ENCODE results near the gene KLK1. TPM values are rescaled to one million over a fixed set of nuclear protein-coding genes. Genes with fewer than 3 reads are reported as not detected.

The KLK1 gene
- total and polyA plus RNA-seq, 10 of the 15 experiments (the other 5 are each of a cell fraction or from before 2014, with no cell fraction given): 3.4 to 27.5 (median 20.2) TPM

GRCh38 chr19:50795664-50796073, 27.9 kb downstream of the KLK1 start:
- H3K36me3 ChIP-seq (ENCODE audit: control insufficient read depth in 2 of 2, insufficient read depth in 2 of 2, low read length in 1 of 2): peaks cover 21 to 33% of the 10 kb centered on the region in 2 experiments; a peak in 3 of 4 replicates
- ChIA-PET RAD21 (ENCODE audit: unreplicated experiment) (interaction anchor here (0.6 to 6.7 kb wide), 2 partner anchors 122 to 126 kb away, joined by 3 to 35 read pairs; no protein-coding TSS in a partner anchor), SMC1A (ENCODE audit: uncharacterized antibody, unreplicated experiment) (interaction anchor here (0.8 to 2.0 kb wide), 3 partner anchors 25 to 126 kb away, joined by 3 to 7 read pairs (median 3); no protein-coding TSS in a partner anchor), POLR2A (interaction anchor here (0.5 to 1.1 kb wide), 3 partner anchors 17 to 122 kb away, joined by 3 to 5 read pairs (median 3); no protein-coding TSS in a partner anchor), CTCF (interaction anchor here (1.2 to 3.4 kb wide), 2 partner anchors 110 to 126 kb away, joined by 5 to 24 read pairs; no protein-coding TSS in a partner anchor)
- intact Hi-C loops (cut with micrococcal nuclease; ENCODE audit: unreplicated experiment) (loop anchor here (2.0 kb wide), 1 partner anchor 127 kb away; no protein-coding TSS in a partner anchor), in situ Hi-C loops (cut with MboI) (no loop called here)
- no peak overlapping the region for H2AFZ ChIP-seq (ENCODE audit: control insufficient read depth, low read depth, low read length)
- H4K20me1 ChIP-seq (ENCODE audit: control insufficient read depth, insufficient read depth): peaks cover 8% of the 10 kb centered on the region
- DNase-seq (ENCODE audit: low read depth, low spot score) (no peak), ATAC-seq (no peak; the same call in 1 of the 3 replicates), FAIRE-seq (peak; percentile 54)
- no peak for TF ChIP-seq STAT1 (conservative IDR thresholded peaks at IDR 0.05)
- 0 out of 2 replicates have a peak, but pooled peaks have one; percentile 16 for TF ChIP-seq MTA3 (IDR thresholded peaks at IDR 0.05; ENCODE audit: borderline replicate concordance, low read length)
- TF ChIP-seq ZBED1 (IDR thresholded peaks at IDR 0.05; ENCODE audit: borderline replicate concordance): peak; percentile 85
- no peak for TF ChIP-seq TCF3 (IDR thresholded peaks at IDR 0.05; ENCODE audit: borderline replicate concordance, insufficient read depth, low read depth, low read length)
- no peak for TF ChIP-seq FOXK2 (IDR thresholded peaks at IDR 0.05)
- no peak for TF ChIP-seq ZBTB11 (CRISPR knock-in tag; IDR thresholded peaks at IDR 0.05)
- TF ChIP-seq DPF2 (IDR thresholded peaks at IDR 0.05): no peak
- TF ChIP-seq BACH1 (IDR thresholded peaks at IDR 0.05; ENCODE audit: borderline replicate concordance): 0 out of 2 replicates have a peak, but pooled peaks have one; percentile 4
- TF ChIP-seq RUNX3 (IDR thresholded peaks at IDR 0.05; ENCODE audit: low read length): no peak
- TF ChIP-seq HDAC2 (IDR thresholded peaks at IDR 0.05): no peak
- no peak for TF ChIP-seq ZNF24 (IDR thresholded peaks at IDR 0.05)
- no peak for TF ChIP-seq ZNF207 (IDR thresholded peaks at IDR 0.05; ENCODE audit: borderline replicate concordance)
- TF ChIP-seq, protein P1, sequence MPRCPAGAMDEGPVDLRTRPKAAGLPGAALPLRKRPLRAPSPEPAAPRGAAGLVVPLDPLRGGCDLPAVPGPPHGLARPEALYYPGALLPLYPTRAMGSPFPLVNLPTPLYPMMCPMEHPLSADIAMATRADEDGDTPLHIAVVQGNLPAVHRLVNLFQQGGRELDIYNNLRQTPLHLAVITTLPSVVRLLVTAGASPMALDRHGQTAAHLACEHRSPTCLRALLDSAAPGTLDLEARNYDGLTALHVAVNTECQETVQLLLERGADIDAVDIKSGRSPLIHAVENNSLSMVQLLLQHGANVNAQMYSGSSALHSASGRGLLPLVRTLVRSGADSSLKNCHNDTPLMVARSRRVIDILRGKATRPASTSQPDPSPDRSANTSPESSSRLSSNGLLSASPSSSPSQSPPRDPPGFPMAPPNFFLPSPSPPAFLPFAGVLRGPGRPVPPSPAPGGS (IDR thresholded peaks at IDR 0.05; ENCODE audit: borderline replicate concordance, insufficient read depth, low read depth, low read length, poor library complexity, severe bottlenecking): peak; percentile 71
- TF ChIP-seq POLR2A (IDR thresholded peaks at IDR 0.05; ENCODE audit: low read depth, low read length): peak; percentile 1; the same call in 1 of the 2 replicates
- TF ChIP-seq, protein P2, sequence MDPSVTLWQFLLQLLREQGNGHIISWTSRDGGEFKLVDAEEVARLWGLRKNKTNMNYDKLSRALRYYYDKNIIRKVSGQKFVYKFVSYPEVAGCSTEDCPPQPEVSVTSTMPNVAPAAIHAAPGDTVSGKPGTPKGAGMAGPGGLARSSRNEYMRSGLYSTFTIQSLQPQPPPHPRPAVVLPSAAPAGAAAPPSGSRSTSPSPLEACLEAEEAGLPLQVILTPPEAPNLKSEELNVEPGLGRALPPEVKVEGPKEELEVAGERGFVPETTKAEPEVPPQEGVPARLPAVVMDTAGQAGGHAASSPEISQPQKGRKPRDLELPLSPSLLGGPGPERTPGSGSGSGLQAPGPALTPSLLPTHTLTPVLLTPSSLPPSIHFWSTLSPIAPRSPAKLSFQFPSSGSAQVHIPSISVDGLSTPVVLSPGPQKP (IDR thresholded peaks at IDR 0.05; ENCODE audit: low read depth, low read length): no peak
- no peak for TF ChIP-seq ATF2 (IDR thresholded peaks at IDR 0.05; ENCODE audit: low read length)
- no peak overlapping the region for H3K4me3 ChIP-seq
- H3K79me2 ChIP-seq (ENCODE audit: control insufficient read depth, insufficient read depth, low read length): peaks cover 15% of the 10 kb centered on the region
- 80% methylated on average over 4 of the region's 4 CpGs for WGBS (ENCODE audit: insufficient coverage, insufficient replicate concordance, low lambda C conversion rate, missing lambda C conversion rate)
- no peak overlapping the region for H3K27ac ChIP-seq (ENCODE audit: control insufficient read depth, insufficient read depth)
- H3K9ac ChIP-seq (ENCODE audit: control insufficient read depth, insufficient read depth, low read length): no peak overlapping the region
- no peaks in the 10 kb centered on the region for H3K9me3 ChIP-seq (replicated peaks; ENCODE audit: control insufficient read depth, insufficient read depth, low read length)
- no peaks in the 10 kb centered on the region for H3K27me3 ChIP-seq (replicated peaks in 1 of 2; ENCODE audit: control insufficient read depth in 2 of 2, insufficient read depth in 2 of 2, low read length in 1 of 2)
- BruUV-seq (replicated peaks): no TSS peak
- H3K4me2 ChIP-seq (ENCODE audit: control insufficient read depth, insufficient read depth): no peak overlapping the region
- peaks cover 5% of the 10 kb centered on the region for H3K4me1 ChIP-seq (ENCODE audit: control insufficient read depth, insufficient read depth, low read length)
